DMS79 (cell line): ENCODE measurements around the gene CAND2.
"Not testable (repeated sequence)": the region's sequence is repeated elsewhere in the genome, so short reads cannot be mapped to it uniquely, and the experiment has no call there.

Source experiments
- DNase-seq: peaks from one replicate; lab custom pipeline; 2025; lab: John Stamatoyannopoulos, UW

Gene CAND2

GRCh38 chr3:12862387-12862786 lies 65.9 kb downstream of the CAND2 start:
- DNase-seq = no peak

GRCh38 chr3:12865271-12865670 lies 68.8 kb downstream of the CAND2 start:
- no peak for DNase-seq

- DNase-seq = no peak
These were observed 70.4 kb downstream of the CAND2 start for GRCh38 chr3:12866836-12867235.

GRCh38 chr3:12868039-12869034 lies 71.9 kb downstream of the CAND2 start:
- no peak for DNase-seq

GRCh38 chr3:12869035-12869621 lies 72.6 kb downstream of the CAND2 start:
- DNase-seq = no peak

- DNase-seq = no peak
These were observed 74.5 kb downstream of the CAND2 start for GRCh38 chr3:12870942-12871341.

GRCh38 chr3:12871404-12871983 lies 75.0 kb downstream of the CAND2 start:
- DNase-seq = no peak

- no peak for DNase-seq
These were observed 79.7 kb downstream of the CAND2 start for GRCh38 chr3:12875857-12876836.

GRCh38 chr3:12877040-12877439 lies 80.6 kb downstream of the CAND2 start:
- DNase-seq = no peak

- DNase-seq = no peak
These were observed 81.7 kb downstream of the CAND2 start for GRCh38 chr3:12878141-12878574.

GRCh38 chr3:12878758-12879157 lies 82.3 kb downstream of the CAND2 start:
- not testable (repeated sequence) for DNase-seq

GRCh38 chr3:12879191-12879815 lies 82.8 kb downstream of the CAND2 start:
- DNase-seq = no peak

GRCh38 chr3:12881858-12882257 lies 85.4 kb downstream of the CAND2 start:
- DNase-seq = not testable (repeated sequence)

- no peak for DNase-seq
These were observed 86.1 kb downstream of the CAND2 start for GRCh38 chr3:12882336-12883310.

GRCh38 chr3:12884186-12884680 lies 87.8 kb downstream of the CAND2 start:
- no peak for DNase-seq
